Measurements from ENCODE around the gene KCP.

KCP gene

GRCh38 chr7:128838109-128838779 lies 72.3 kb downstream of the KCP start:
- DNase-seq (ENCODE audit: low read depth) = no peak

GRCh38 chr7:128837521-128837921 lies 73.0 kb downstream of the KCP start:
- no peak for DNase-seq (ENCODE audit: low read depth)

- no peak for DNase-seq (ENCODE audit: low read depth)
Observed at GRCh38 chr7:128836729-128837348, 73.7 kb downstream of the KCP start.

GRCh38 chr7:128835790-128836641 lies 74.5 kb downstream of the KCP start:
- no peak for DNase-seq (ENCODE audit: low read depth)

GRCh38 chr7:128835231-128835751 lies 75.2 kb downstream of the KCP start:
- DNase-seq (ENCODE audit: low read depth) = no peak

- no peak for DNase-seq (ENCODE audit: low read depth)
Observed at GRCh38 chr7:128833946-128834325, 76.6 kb downstream of the KCP start.

- no peak for DNase-seq (ENCODE audit: low read depth)
Observed at GRCh38 chr7:128833148-128833945, 77.2 kb downstream of the KCP start.

GRCh38 chr7:128832880-128833147 lies 77.7 kb downstream of the KCP start:
- DNase-seq (ENCODE audit: low read depth) = no peak

- DNase-seq (ENCODE audit: low read depth) = no peak
Observed at GRCh38 chr7:128831994-128832879, 78.3 kb downstream of the KCP start.

- no peak for DNase-seq (ENCODE audit: low read depth)
Observed at GRCh38 chr7:128831178-128831993, 79.1 kb downstream of the KCP start.

- DNase-seq (ENCODE audit: low read depth) = no peak
Observed at GRCh38 chr7:128830231-128831177, 80.0 kb downstream of the KCP start, which contains the start of gene FLNC. TSS of gene FLNC (plus strand) at chr7:128830406. CDS start at chr7:128830638, 232 bp downstream.

GRCh38 chr7:128829391-128830166 lies 80.9 kb downstream of the KCP start:
- DNase-seq (ENCODE audit: low read depth) = no peak

GRCh38 chr7:128827971-128828711 lies 82.4 kb downstream of the KCP start:
- DNase-seq (ENCODE audit: low read depth) = no peak

GRCh38 chr7:128827248-128827958 lies 83.1 kb downstream of the KCP start:
- DNase-seq (ENCODE audit: low read depth) = no peak

- no peak for DNase-seq (ENCODE audit: low read depth)
Observed at GRCh38 chr7:128826916-128827247, 83.6 kb downstream of the KCP start.
